ENCODE data around the gene SLC16A13. TPM values are rescaled to one million over a fixed set of nuclear protein-coding genes. Genes with fewer than 3 reads are reported as not detected.
"Not testable (repeated sequence)": the region's sequence is repeated elsewhere in the genome, so short reads cannot be mapped to it uniquely, and the experiment has no call there.

SLC16A13 gene
- 0.30 and 0.54 TPM in 2 replicates for total RNA-seq (2014; rRNA removed; shearing (Covaris generic))

DNA sequence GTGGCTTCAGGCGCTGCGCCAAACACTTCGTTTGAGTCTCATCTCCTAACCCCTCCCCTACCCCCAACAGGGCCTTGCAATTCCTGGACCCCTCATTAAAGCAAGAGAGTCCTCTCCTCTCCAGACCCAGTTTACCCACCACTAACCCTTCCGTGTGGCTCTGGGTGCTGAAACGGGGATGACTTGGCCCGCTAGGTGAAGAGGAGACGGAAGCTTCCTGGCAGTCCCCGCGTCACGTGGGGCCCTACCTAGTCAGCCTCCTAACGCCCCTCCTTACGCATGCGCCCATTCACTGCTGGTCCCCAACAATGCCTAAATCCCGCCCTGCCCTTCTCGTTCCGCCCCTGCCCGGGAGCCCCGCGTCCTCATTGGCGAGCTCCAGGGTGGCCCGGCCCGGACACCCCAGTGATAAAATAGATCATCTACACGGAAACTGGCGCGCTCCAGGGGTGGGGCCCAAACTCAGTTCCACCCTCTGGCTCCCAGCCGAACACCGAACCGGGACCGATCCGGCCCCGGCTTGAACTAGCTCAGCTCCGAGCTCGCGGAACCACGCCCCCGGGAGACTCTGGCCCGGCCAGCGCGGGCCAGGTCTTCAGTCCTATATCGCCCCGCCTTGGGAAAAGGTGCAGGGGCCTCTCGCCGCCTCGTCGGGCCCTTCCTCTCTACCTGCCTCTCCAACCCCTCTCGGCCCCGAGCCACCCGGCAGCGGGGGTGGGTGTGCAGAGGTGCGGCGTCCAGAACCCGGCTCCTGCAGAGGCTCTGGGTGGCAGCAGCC, at the start of gene SLC16A13:
SLC16A13 (plus strand) TSS at position 425 of the 778 bp plus-strand sequence. CDS start 368 bp downstream, outside the sequence.
- DNase-seq (ENCODE audit: low read depth): peak; percentile 97

- no peak for DNase-seq (ENCODE audit: low read depth)
Observed at GRCh38 chr17:6986676-6987075, 49.1 kb upstream of the SLC16A13 start.

DNA sequence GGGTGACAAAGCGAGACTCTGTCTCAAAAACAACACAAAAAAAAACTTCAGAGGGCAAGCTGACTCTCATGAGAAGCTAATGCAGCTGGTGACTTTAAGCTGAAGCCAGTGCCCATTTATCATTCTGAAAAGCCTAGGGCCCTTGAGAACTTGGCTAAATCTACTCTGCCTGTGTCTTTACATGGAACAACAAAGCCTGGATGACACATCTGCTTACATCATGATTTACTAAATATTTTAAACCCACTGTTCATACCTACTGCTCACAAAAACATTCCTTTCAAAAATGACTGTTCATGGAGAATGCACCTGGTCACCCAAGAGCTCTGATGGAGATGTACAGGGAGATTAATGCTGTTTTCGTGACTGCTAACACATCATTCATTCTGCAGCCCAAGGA, 46.0 kb upstream of the SLC16A13 start:
- peak; percentile 22 for DNase-seq (ENCODE audit: low read depth)

DNA sequence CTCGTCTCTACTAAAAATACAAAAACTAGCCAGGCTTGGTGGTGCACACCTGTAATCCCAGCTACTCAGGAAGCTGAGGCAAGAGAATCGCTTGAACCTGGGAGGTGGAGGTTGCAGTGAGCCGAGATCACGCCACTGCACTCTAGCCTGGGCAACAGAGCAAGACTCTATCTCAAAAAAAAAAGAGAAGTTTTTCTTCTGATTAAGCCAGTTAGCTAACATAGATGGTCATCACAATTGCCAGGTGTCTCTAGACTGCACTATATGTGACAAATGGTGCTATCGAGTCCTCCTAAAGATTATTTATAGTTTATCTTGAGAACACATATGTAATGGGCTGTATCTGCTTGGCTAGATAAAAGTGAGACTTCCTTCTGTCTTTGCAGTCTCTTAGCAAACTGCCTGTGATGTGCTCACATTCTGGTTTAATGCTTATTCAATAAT, 42.2 kb upstream of the SLC16A13 start:
- DNase-seq (ENCODE audit: low read depth): not testable (repeated sequence)

DNA sequence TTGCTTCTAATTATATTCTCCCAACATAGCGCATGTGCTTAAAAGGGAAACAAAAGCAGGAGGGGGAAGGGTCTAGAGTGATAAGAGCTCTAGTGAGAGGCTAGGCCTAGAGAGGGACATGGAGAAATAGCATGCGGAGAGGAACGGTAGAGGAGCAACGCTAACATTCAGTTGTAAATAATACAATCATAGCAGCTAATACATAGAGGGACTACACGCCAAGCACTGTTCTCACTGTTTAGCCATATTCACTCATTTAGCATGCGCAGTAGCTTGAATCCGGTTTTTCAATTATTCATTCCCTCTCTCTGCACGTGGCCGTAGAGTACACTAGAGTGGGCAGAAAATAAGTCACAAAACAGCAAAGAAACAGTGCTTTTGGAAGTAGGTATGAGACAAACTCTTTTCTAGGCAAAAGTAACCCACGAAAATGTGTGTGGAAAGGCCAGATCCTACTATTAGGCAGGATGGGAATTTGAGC, 41.7 kb upstream of the SLC16A13 start:
- no peak for DNase-seq (ENCODE audit: low read depth)

DNA sequence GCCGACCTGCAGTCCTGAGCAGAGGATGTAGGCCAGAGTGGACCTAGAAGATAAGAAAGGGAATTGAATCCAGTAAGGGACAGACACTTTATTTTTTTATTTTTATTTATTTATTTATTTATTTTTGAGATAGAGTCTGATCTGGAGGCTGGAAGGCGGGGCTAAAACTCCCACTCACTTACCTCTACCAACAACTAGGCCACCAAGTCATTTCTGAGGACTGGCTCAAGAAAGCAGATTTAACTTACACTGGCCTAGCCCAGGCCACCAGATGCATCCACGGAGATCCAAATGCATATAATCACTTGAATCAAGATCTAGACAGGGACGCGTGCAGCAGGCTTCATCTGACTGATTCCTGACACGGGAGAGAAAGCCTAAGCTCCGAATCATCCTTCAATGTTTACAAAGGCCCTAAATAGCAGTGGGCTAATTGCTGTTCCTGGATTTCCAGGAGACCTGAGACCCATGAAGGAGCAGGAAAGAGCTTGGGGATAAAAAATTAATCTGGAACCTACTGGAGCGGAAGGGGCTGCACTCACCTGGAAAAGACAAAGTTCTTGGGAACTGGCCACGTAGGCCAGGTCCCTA, 41.1 kb upstream of the SLC16A13 start:
- DNase-seq (ENCODE audit: low read depth): peak; percentile 26

DNA sequence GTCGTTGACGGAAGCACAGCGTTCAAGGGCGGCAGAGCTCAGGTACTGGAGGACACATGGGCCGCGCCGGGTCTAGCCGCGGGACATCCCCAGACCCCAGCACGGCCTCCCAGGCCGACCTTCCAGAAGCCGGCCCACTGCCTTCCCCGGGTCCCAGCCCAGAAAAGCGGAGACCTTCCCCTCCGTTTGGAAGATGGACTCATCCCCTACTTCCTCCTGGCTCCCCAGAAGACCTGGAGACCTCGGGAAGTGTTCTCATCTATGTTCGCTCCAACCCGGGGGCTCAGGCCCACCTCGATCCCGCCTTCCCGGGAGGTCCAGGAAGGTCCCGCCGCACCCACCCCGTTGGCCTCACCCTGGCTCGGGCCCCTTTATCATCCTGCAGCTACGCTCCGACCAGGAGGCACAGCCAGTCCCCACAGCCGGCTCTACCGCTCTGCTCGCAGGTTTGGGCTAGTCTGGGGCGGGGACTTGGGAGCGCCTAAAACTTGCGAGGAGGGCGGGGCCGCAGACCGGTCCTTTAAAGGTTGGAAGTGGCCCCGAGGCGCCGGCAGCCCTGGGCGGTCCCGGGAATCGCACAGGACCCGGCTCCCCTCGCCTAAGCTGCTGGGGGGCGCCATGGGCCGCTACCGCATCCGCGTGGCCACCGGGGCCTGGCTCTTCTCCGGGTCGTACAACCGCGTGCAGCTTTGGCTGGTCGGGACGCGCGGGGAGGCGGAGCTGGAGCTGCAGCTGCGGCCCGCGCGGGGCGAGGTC, 40.1 kb upstream of the SLC16A13 start, which contains the start of gene ALOX12:
ALOX12 (plus strand) TSS at position 550 of the 756 bp plus-strand sequence; CDS start at position 619, 69 bp downstream.
- DNase-seq (ENCODE audit: low read depth): no peak

GRCh38 chr17:6996256-6997011, 39.4 kb upstream of the SLC16A13 start:
- no peak for DNase-seq (ENCODE audit: low read depth)

GRCh38 chr17:6997171-6997570, 38.6 kb upstream of the SLC16A13 start:
- DNase-seq (ENCODE audit: low read depth): no peak

- DNase-seq (ENCODE audit: low read depth): no peak
Observed at GRCh38 chr17:6998855-6999508, 36.8 kb upstream of the SLC16A13 start.

DNA sequence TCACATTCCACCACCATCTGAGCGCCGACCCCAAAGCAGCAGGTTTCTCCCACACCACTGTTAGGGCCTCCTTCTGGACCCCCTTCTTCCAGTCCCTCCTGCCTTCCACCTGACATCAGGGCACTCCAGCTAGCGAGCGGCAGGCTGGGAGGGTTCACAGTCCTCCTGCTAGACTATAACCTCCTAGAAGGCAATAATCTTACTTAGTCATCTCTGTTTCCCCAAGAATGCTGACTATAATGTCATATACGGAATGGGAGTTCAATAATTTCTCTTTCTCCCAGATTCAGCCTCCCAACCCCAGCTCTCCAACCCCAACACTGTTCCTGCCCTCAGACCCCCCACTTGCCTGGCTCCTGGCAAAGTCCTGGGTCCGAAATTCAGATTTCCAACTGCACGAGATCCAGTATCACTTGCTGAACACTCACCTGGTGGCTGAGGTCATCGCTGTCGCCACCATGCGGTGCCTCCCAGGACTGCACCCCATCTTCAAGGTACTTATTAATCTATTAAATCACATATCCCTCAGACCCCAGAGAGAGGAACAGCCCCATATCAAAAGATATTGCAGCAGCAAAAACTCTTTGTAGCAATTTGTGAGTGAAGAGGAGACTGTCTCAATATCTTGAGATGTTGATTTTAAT, 34.4 kb upstream of the SLC16A13 start:
- no peak for DNase-seq (ENCODE audit: low read depth)

GRCh38 chr17:7002288-7003047, 33.3 kb upstream of the SLC16A13 start:
- no peak for DNase-seq (ENCODE audit: low read depth)

- DNase-seq (ENCODE audit: low read depth): no peak
Observed at GRCh38 chr17:7003745-7004144, 32.1 kb upstream of the SLC16A13 start.

- DNase-seq (ENCODE audit: low read depth): peak; percentile 72
Observed at GRCh38 chr17:7004398-7005253, 31.2 kb upstream of the SLC16A13 start.

DNA sequence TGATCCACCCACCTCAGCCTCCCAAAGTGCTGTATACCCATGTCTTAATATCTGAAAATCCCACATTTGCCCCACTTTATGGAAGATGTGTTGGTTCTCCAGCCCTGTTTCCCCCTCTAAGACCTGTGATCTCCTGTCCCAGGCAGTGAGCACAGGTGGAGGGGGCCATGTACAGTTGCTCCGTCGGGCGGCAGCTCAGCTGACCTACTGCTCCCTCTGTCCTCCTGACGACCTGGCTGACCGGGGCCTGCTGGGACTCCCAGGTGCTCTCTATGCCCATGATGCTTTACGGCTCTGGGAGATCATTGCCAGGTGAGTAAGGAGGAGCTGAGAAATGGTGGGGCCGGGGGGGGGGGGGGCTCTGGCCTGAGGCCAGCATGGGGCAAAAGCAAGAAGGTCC, 30.1 kb upstream of the SLC16A13 start:
- no peak for DNase-seq (ENCODE audit: low read depth)

GRCh38 chr17:7007143-7007542, 28.7 kb upstream of the SLC16A13 start:
- DNase-seq (ENCODE audit: low read depth): no peak

DNA sequence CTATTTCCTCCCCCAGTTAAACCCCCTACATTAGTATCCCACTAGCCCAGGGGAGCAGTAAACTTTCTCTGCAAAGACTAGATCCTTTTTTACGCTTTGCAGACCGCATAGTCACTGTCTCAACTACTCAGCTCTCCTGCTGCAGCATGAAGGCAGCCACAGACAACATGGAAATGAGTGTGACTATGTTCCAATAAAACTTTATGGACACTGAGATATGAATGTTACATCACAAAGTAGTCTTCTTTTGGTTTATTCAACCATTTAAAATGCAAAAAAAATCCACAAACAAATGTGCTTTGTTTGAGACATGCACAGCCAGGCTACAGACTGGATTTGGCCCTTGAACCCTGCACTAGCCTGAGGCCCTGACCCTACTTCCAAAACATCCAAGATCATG, 25.3 kb upstream of the SLC16A13 start:
- no peak for DNase-seq (ENCODE audit: low read depth)

DNA sequence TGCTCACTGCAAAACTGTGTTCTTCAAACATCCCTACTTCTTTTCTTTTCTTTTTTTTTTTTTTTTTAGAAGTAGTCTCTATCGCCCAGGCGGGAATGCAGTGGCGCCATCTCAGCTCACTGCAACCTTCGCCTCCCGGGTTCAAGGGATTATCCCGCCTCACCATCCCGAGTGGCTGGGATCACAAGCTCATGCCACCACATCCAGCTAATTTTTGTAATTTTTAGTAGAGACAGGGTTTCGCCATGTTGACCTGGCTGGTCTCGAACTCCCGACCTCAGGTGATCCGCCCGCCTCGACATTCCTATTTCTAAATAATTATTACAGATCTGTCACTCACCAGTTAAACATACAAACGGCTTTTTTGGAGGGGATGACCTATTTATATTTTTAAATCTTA, 24.4 kb upstream of the SLC16A13 start:
- no peak for DNase-seq (ENCODE audit: low read depth)

GRCh38 chr17:7011942-7012254, 23.9 kb upstream of the SLC16A13 start:
- no peak for DNase-seq (ENCODE audit: low read depth)

Data from M059J (cell line).